ENCODE data around the gene ZNF274.

GRCh38 chr19:58204566-58204965, 21.7 kb downstream of the ZNF274 start:
- TF ChIP-seq, protein P1, sequence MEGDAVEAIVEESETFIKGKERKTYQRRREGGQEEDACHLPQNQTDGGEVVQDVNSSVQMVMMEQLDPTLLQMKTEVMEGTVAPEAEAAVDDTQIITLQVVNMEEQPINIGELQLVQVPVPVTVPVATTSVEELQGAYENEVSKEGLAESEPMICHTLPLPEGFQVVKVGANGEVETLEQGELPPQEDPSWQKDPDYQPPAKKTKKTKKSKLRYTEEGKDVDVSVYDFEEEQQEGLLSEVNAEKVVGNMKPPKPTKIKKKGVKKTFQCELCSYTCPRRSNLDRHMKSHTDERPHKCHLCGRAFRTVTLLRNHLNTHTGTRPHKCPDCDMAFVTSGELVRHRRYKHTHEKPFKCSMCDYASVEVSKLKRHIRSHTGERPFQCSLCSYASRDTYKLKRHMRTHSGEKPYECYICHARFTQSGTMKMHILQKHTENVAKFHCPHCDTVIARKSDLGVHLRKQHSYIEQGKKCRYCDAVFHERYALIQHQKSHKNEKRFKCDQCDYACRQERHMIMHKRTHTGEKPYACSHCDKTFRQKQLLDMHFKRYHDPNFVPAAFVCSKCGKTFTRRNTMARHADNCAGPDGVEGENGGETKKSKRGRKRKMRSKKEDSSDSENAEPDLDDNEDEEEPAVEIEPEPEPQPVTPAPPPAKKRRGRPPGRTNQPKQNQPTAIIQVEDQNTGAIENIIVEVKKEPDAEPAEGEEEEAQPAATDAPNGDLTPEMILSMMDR (IDR thresholded peaks at IDR 0.05): no peak
- TF ChIP-seq EZH2 (IDR thresholded peaks at IDR 0.05; ENCODE audit: borderline replicate concordance, insufficient read depth, low read depth, low read length, poor library complexity, severe bottlenecking): no peak

All from B cell (primary cell).